HG02763 (cell line): ENCODE data around the gene SLC37A2.
"Not testable (repeated sequence)": the region's sequence is repeated elsewhere in the genome, so short reads cannot be mapped to it uniquely, and the experiment has no call there.

ENCODE experiments used
- ATAC-seq: cut with Tn5 transposase; IDR thresholded peaks from one replicate; pipeline ENCODE4 v1.9.1; 2021; ENCODE audit warnings: mild to moderate bottlenecking, moderate library complexity; ENCODE audit not compliant: unreplicated experiment

SLC37A2 gene

DNA sequence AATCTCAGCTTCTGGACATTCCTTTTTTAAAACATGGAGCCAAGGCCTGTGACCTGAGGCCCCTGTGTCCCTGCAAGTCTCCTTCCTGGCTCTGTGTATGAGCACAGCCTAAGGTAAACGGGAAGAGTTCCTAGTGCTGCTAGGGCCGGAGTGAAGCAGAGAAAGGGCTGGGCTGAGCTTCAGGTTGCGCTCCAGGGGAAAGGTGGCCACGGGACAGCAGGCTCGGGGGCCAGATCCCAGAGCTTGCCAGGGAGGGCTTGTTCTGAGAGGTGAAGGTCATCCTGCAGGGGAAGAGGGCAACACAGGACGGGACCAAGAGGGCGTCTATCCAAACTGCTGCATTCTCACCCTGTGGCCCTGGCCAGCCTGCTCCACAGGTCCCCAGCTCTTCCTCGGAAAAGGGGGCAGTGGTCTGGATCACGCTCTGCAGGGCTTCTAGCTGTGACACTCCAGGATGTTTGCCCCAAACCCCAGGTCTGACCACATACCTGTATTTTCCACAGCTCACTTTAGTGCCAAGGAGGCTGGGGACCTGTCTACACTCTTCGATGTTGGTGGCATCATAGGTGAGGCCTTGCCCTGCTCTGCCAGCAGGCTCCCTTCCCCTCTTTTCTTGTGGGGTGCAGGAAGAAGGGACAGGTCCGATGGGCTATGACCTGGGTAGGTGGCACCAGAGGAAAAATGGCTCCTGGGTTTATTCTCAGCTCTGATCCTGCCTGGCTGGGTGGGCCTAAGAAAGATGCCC lies 20.4 kb downstream of the SLC37A2 start:
- ATAC-seq: no peak

- ATAC-seq: no peak
Observed at GRCh38 chr11:125084057-125084416, 20.9 kb downstream of the SLC37A2 start.

- no peak for ATAC-seq
Observed at GRCh38 chr11:125084761-125085231, 21.7 kb downstream of the SLC37A2 start.

DNA sequence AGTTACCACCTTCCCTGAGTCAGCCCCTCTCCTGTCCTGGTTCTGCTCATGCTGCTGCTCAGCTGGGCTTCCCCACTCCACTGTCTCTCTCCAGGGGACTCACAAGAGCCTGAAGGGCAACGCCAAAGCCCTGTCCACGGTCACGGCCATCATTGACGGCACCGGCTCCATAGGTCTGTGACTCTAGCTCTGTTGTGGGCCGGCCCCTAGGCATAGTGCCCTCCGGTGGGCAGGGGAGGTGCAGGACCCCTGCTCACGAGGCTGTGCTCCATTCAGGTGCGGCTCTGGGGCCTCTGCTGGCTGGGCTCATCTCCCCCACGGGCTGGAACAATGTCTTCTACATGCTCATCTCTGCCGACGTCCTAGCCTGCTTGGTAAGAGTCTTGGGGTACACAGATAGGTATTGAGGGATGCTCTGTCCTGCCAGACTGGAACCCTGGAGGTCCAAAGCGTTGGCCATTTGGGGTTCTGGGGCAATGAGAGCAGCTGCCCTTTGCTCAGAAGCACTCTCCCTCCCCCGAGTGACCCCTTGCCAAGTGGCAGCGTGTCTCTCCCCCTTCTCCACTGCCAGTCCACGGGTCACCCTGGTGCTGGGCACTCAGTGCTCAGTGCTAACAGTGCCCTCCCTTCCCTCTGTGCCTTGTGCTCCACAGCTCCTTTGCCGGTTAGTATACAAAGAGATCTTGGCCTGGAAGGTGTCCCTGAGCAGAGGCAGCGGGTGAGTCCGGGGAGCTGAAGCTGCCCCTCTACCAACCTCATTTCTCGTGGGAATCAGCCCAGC lies 22.4 kb downstream of the SLC37A2 start:
- ATAC-seq: no peak

- no peak for ATAC-seq
Observed at GRCh38 chr11:125086633-125087296, 23.7 kb downstream of the SLC37A2 start.

DNA sequence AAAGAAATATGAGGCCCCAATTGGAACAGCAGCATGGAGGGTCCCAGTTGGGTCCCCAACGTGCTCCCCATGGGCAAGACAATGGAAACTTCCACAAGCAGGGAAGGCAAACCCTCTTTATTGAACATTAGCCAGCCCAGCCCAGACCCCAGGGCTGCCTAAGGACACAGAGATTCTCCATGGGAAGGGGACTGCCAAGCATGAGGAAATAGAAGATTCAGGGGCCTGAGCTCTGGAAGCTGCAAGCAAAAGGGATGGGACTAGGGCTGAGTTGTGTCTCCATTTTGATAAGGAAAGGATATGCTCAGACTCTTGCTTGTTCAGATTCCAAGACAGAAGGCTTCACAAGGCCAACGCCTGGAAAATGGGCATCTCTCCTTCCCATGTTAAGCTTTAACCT lies 25.0 kb downstream of the SLC37A2 start:
- no peak for ATAC-seq

GRCh38 chr11:125088576-125089455 lies 25.7 kb downstream of the SLC37A2 start:
- no peak for ATAC-seq

DNA sequence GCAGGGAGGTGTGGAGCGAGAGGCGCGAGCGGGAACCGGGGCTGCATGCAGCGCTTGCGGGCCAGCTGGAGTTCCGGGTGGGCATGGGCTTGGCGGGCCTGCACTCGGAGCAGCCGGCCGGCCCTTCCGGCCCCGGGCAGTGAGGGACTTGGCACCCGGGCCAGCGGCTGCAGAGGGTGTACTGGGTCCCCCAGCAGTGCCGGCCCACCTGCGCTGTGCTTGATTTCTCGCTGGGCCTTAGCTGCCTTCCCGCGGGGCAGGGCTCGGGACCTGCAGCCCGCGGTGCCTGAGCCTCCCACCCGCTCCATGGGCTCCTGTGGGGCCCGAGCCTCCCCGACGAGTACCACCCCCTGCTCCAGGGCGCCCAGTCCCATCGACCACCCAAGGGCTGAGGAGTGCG lies 26.4 kb downstream of the SLC37A2 start:
- ATAC-seq: not testable (repeated sequence)

GRCh38 chr11:125090151-125090550 lies 27.0 kb downstream of the SLC37A2 start:
- ATAC-seq: not testable (repeated sequence)

- ATAC-seq: no peak
Observed at GRCh38 chr11:125090816-125091215, 27.7 kb downstream of the SLC37A2 start.

DNA sequence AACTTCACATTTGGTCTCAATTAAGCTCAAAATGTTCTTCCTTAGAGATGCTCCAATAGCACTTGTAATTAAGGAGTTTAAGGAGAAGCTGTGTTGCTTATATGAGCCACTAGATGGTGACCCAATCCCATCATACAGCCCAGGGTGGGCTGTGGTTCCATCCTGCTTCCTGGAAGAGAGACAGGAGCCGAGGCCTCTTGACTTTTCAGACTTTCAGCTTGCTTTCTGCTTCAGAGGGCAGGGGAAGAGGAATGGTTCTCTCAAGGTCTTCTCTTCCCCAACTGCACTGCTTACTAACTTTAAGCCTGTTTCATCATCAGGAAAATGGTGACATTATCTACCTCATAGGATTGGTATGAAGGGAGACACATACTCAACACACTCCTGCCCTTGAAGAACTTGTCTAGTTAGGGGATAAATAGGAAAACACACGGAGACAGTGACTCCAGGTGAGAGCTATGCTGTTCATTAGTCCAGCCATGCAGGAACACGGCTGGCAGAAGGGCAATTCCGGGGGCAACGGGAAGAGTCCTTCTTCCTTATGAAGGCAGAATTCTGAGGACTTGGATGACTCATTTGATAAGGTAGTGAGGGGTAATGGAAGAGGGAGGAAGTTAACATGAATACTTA lies 28.3 kb downstream of the SLC37A2 start:
- ATAC-seq: no peak

DNA sequence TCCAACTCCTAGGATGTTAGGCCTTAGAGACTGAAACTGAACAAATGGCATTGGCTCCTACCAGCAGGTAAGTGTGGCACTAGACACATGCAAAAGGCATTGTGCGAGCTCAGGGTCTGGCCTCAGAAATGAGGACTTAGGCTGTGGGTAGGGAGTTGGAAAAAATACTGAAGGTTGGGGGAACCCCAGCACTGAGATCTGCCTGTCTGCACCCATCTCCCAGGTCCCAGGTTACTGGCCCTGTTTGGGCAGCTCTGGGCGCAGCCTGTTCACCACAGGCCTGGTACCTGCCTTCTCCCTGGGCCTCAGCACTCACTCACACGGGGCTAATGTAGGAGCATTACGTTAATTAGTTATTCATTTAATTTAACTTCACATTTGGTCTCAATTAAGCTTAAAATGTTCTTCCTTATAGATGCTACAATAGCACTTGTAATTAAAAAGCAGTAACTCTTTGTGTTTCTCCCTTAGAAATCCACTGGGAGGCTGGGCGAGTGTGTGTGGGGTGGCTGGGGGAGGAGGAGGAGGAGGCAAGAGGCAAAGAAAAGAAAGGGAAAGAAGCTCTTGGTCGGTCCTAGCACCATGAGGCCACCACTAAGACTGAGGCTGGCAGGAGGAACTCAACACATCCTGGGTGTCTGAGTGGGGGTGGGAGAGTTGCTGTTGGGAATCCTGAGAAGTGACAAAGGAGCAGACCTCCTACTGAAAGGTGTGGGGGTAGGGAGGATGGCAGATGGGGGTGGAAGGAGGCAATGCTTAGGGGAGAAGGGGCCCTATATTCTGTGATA lies 29.0 kb downstream of the SLC37A2 start:
- ATAC-seq: no peak

GRCh38 chr11:125092669-125093068 lies 29.6 kb downstream of the SLC37A2 start:
- ATAC-seq: no peak

DNA sequence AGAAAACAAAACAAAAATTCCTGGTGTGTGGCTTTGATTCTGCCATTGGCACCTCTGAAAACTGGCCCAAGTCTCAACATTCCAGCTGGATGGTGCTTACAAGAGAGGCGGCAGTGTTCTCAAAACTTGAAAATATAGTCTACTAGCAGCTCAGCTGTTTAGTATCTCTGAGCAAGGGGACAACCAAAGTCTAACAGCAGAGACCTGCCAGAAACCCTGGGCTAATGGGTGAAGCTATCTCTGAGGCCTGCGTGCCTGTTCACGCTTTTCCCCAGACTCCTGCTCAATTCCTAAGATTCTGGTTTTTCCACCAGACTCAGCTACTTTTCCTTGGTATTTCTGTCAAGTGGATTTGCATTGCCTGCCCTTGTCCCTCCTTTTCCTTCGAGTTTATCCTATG lies 30.4 kb downstream of the SLC37A2 start:
- no peak for ATAC-seq

GRCh38 chr11:125094731-125095130 lies 31.6 kb downstream of the SLC37A2 start:
- ATAC-seq: no peak

GRCh38 chr11:125100136-125100535 lies 37.0 kb downstream of the SLC37A2 start:
- ATAC-seq: no peak

GRCh38 chr11:125101596-125101995 lies 38.5 kb downstream of the SLC37A2 start:
- ATAC-seq: no peak

- no peak for ATAC-seq
Observed at GRCh38 chr11:125102025-125102424, 38.9 kb downstream of the SLC37A2 start.

DNA sequence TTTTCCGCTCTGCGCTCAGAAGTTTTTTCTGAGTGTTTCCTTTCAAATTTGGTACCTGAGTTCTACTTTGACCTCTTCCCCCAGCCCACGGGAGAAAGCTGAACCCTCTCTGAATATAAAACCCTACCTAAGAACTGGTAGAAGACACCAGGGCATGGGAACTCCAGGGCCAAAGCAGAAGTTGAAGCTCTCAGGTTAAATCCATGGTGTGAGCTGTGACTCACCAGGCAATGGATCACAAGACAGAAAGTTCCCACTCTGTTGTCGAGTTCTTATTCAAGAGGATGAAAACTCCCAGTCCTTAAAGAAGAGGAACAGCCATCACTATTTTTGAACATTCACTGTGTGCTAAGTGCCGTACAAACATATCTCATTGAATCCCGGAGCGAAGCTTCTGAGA lies 39.4 kb downstream of the SLC37A2 start:
- no peak for ATAC-seq
